ENCODE data around the gene PCDH15. TPM values are rescaled to one million over a fixed set of nuclear protein-coding genes. Genes with fewer than 3 reads are reported as not detected.

Gene PCDH15
- total and polyA plus RNA-seq, 2 of the 13 experiments (the other 11 are each of a cell fraction or from before 2014, with no cell fraction given) = not detected

DNA sequence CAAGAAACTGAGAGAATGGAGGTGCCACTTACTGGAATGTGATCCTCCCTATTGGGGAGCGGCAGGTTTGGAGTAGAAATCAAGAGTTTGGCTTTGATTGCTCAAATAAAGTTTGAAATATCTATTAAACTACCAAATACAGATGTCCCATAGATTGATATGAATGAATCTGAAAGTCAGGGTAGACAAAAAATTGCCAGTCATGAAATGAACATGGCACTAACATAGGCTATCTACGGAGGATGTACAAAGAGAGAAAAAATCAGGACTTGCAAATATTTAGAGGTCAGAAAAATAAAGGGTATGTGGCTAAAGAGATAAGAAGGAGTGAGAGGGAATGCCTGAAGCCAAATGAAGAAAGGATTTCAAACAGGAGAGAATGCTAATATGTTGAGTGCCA lies 119.9 kb downstream of the PCDH15 start:
- TF ChIP-seq AGO1 (IDR thresholded peaks at IDR 0.05; ENCODE audit: low read depth, low read length, poor library complexity, severe bottlenecking) (no peak), NFE2L2 (IDR thresholded peaks at IDR 0.05; ENCODE audit: low read length) (peak; percentile 53)
- Histone ChIP-seq H3K4me2 (ENCODE audit: low read depth, low read length) (no peak overlapping the region), H3K79me2 (ENCODE audit: insufficient read depth, low read length) (no peaks in the 10 kb centered on the region), H3K9me3 (ENCODE audit: low read length) (no peaks in the 10 kb centered on the region), H4K20me1 (ENCODE audit: insufficient read depth, low read length) (no peaks in the 10 kb centered on the region), H3K27me3 (ENCODE audit: control insufficient read depth in 1 of 2, insufficient read depth in 2 of 2, low read length in 2 of 2) (no peaks in the 10 kb centered on the region), H3K36me3 (replicated peaks in 1 of 2; ENCODE audit: control insufficient read depth in 1 of 2, insufficient read depth in 2 of 2, low read length in 2 of 2) (no peaks in the 10 kb centered on the region), H3K9ac (ENCODE audit: insufficient read depth, low read depth, low read length) (no peak overlapping the region), H3K4me3 (replicated peaks in 1 of 3; ENCODE audit: insufficient read depth in 1 of 3, low read depth in 2 of 3, low read length in 3 of 3) (no peak overlapping the region), H2AFZ (ENCODE audit: low read length) (no peak overlapping the region), H3K27ac (ENCODE audit: extremely low read length, insufficient read depth, low read length) (no peak overlapping the region), H3K4me1 (ENCODE audit: insufficient read depth, low read length) (no peaks in the 10 kb centered on the region)
- DNase-seq (ENCODE audit: low spot score) (no peak), FAIRE-seq (no peak), ATAC-seq (no peak)
- ChIA-PET CTCF (ENCODE audit: low intra/inter-chr PET ratio, low total read pairs) (no interaction called here), POLR2A (no interaction called here)
- in situ Hi-C loops (cut with HindIII; ENCODE audit: extremely low pct_ligation_motif_present, low pct_unique_long_range_greater_than_20kb) (no loop called here), intact Hi-C loops (cut with micrococcal nuclease; ENCODE audit: unreplicated experiment) (no loop called here)
- BruUV-seq (replicated peaks) = no TSS peak
- WGBS (ENCODE audit: low lambda C conversion rate) = 0% methylated on average over 2 of the region's 2 CpGs

DNA sequence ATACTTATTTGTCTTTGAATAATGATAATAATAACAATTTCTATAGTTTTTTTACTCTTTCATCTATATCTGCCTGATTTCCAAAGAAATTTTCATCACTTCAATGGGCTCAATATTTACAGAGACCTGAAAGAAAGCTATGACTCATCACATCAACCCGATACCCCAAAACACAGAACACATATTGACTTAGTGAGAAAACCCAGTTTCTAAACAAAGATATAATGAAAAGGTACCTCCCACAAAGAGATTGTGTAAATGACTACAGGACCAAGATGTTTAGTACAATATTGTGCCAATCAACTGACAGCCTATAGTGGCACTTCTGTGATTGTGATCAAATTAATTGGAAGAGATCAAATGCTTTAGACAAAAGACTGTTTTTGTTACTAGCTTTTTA lies 133.9 kb downstream of the PCDH15 start:
- WGBS (ENCODE audit: low lambda C conversion rate) = 0% methylated on average over 1 of the region's 1 CpG
- Histone ChIP-seq H3K79me2 (ENCODE audit: insufficient read depth, low read length) (no peaks in the 10 kb centered on the region), H3K4me3 (replicated peaks in 1 of 3; ENCODE audit: insufficient read depth in 1 of 3, low read depth in 2 of 3, low read length in 3 of 3) (no peak overlapping the region), H3K27me3 (ENCODE audit: control insufficient read depth in 1 of 2, insufficient read depth in 2 of 2, low read length in 2 of 2) (no peaks in the 10 kb centered on the region), H3K4me2 (ENCODE audit: low read depth, low read length) (no peak overlapping the region), H3K27ac (ENCODE audit: extremely low read length, insufficient read depth, low read length) (no peak overlapping the region), H3K9me3 (ENCODE audit: low read length) (no peaks in the 10 kb centered on the region), H2AFZ (ENCODE audit: low read length) (no peak overlapping the region), H4K20me1 (ENCODE audit: insufficient read depth, low read length) (no peaks in the 10 kb centered on the region), H3K9ac (ENCODE audit: insufficient read depth, low read depth, low read length) (no peak overlapping the region), H3K36me3 (replicated peaks in 1 of 2; ENCODE audit: control insufficient read depth in 1 of 2, insufficient read depth in 2 of 2, low read length in 2 of 2) (no peaks in the 10 kb centered on the region), H3K4me1 (ENCODE audit: insufficient read depth, low read length) (no peaks in the 10 kb centered on the region)
- FAIRE-seq = no peak
- ChIA-PET CTCF (ENCODE audit: low intra/inter-chr PET ratio, low total read pairs) (no interaction called here), POLR2A (no interaction called here)
- in situ Hi-C loops (cut with HindIII; ENCODE audit: extremely low pct_ligation_motif_present, low pct_unique_long_range_greater_than_20kb) (no loop called here), intact Hi-C loops (cut with micrococcal nuclease; ENCODE audit: unreplicated experiment) (no loop called here)
- ATAC-seq = no peak
- BruUV-seq (replicated peaks) = no TSS peak
- DNase-seq (ENCODE audit: low spot score) = peak; percentile 17
- TF ChIP-seq, protein P1, sequence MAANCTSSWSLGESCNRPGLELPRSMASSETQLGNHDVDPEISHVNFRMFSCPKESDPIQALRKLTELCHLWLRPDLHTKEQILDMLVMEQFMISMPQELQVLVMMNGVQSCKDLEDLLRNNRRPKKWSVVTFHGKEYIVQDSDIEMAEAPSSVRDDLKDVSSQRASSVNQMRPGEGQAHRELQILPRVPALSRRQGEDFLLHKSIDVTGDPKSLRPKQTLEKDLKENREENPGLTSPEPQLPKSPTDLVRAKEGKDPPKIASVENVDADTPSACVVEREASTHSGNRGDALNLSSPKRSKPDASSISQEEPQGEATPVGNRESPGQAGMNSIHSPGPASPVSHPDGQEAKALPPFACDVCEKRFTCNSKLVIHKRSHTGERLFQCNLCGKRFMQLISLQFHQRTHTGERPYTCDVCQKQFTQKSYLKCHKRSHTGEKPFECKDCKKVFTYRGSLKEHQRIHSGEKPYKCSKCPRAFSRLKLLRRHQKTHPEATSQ (CRISPR knock-in tag; IDR thresholded peaks at IDR 0.05; ENCODE audit: borderline replicate concordance) = no peak
- TF ChIP-seq ZFY (CRISPR knock-in tag; IDR thresholded peaks at IDR 0.05) (no peak), ZNF776 (CRISPR knock-in tag; IDR thresholded peaks at IDR 0.05) (no peak), ZNF567 (CRISPR knock-in tag; IDR thresholded peaks at IDR 0.05; ENCODE audit: borderline replicate concordance) (no peak), TCF7L2 (IDR thresholded peaks at IDR 0.05; ENCODE audit: low read depth, low read length) (no peak), ZNF33B (CRISPR knock-in tag; IDR thresholded peaks at IDR 0.05) (no peak), POLR2G (IDR thresholded peaks at IDR 0.05; ENCODE audit: low read depth, low read length) (no peak), ZNF704 (CRISPR knock-in tag; IDR thresholded peaks at IDR 0.05; ENCODE audit: borderline replicate concordance) (no peak), KAT8 (CRISPR knock-in tag; IDR thresholded peaks at IDR 0.05) (no peak), NRL (CRISPR knock-in tag; IDR thresholded peaks at IDR 0.05; ENCODE audit: borderline replicate concordance) (no peak), MEF2D (CRISPR knock-in tag; IDR thresholded peaks at IDR 0.05) (no peak), CREB1 (IDR thresholded peaks at IDR 0.05) (no peak), CREB1 (CRISPR knock-in tag; IDR thresholded peaks at IDR 0.05) (no peak)
- TF ChIP-seq, protein P2, sequence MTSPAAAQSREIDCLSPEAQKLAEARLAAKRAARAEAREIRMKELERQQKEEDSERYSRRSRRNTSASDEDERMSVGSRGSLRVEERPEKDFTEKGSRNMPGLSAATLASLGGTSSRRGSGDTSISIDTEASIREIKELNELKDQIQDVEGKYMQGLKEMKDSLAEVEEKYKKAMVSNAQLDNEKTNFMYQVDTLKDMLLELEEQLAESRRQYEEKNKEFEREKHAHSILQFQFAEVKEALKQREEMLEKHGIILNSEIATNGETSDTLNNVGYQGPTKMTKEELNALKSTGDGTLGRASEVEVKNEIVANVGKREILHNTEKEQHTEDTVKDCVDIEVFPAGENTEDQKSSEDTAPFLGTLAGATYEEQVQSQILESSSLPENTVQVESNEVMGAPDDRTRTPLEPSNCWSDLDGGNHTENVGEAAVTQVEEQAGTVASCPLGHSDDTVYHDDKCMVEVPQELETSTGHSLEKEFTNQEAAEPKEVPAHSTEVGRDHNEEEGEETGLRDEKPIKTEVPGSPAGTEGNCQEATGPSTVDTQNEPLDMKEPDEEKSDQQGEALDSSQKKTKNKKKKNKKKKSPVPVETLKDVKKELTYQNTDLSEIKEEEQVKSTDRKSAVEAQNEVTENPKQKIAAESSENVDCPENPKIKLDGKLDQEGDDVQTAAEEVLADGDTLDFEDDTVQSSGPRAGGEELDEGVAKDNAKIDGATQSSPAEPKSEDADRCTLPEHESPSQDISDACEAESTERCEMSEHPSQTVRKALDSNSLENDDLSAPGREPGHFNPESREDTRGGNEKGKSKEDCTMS (CRISPR knock-in tag; conservative IDR thresholded peaks at IDR 0.05) = no peak

Measured in HepG2 (cell line).